Measurements from ENCODE around the gene MYADM.
"Not testable (repeated sequence)": the region's sequence is repeated elsewhere in the genome, so short reads cannot be mapped to it uniquely, and the experiment has no call there.

The MYADM gene, protein sequence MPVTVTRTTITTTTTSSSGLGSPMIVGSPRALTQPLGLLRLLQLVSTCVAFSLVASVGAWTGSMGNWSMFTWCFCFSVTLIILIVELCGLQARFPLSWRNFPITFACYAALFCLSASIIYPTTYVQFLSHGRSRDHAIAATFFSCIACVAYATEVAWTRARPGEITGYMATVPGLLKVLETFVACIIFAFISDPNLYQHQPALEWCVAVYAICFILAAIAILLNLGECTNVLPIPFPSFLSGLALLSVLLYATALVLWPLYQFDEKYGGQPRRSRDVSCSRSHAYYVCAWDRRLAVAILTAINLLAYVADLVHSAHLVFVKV

DNA sequence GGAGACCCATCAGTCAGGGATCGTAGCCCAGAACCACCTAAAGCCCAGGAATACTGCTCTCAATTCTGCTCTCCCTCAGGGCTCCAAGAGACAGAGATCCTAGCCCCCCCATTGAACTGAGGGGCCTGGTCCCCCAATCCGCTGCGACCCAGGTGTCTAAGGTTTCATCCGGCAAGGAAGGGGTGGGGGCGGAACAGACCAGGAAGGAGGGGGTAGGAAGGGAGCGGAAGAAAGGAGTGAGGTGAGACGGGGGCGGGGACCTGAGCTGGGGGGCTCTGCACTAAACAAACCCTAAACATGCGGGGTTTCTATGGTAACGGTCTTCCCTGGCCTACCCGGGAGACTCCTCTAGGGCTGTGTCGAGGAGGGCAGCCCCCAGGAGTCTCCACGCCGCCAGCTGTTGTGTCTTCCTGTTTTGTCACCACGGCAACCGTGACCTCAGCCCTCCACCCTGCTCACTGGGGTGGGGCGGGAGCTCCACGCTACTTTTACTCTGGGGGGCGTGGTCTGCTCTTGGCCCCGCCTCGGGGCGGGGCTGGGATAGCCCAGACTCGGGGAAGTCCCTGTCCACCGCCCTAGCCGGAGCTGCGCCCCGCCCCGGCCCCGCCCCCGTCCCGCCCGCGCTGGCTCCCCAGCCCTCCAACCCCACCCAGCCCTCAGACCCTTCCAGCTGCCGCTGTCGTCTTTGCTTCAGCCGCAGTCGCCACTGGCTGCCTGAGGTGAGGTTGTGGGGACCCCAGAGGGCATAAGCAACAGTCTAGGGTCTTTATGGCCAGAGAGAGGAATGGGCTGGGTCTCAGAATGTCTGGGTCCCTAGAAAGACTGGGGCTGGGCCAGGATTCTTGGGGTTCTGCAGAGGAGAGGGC, at the start of gene MYADM:
MYADM (plus strand) TSS at position 659 of the 866 bp plus-strand sequence. CDS start 5,647 bp downstream, outside the sequence.
- DNase-seq: peak; percentile 99

DNA sequence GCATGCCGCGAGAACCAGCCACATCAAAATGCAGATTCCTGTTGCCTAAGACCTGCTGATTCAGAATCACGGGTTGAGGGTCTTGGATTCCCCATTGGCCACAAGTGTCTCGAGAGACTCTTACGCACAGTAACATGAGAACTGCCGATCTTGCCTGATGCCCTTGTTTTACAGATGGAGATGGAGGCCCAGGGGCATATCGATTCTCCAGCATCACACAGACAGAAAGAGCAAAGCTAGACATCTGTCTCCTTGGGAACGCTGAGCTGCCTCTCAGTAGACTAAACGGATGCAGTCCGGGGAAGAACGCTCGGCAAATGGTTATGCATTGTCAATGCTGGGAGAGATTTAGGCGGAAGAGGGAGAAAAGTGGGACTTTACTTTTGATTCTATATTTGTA, 48.9 kb upstream of the MYADM start:
- DNase-seq: no peak

DNA sequence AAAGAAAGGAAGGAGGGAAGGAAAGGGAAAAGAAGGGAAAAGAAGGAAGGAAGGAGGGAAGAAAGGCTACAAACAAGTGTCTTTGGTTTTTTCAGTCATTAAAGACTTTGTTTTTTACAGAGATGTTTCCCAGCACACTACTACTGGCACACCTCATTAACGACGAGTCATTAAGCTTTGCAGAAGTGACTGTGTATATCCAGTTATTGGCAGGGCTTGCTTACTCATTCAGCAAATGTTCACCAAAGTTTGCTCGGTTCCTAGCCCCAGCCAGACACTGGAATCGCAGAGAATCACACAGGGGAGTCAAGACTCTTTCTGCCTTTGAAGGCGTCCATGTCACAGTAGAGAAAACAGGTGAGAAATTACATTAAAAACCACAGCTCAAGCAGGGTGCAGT, 47.8 kb upstream of the MYADM start:
- no peak for DNase-seq

DNA sequence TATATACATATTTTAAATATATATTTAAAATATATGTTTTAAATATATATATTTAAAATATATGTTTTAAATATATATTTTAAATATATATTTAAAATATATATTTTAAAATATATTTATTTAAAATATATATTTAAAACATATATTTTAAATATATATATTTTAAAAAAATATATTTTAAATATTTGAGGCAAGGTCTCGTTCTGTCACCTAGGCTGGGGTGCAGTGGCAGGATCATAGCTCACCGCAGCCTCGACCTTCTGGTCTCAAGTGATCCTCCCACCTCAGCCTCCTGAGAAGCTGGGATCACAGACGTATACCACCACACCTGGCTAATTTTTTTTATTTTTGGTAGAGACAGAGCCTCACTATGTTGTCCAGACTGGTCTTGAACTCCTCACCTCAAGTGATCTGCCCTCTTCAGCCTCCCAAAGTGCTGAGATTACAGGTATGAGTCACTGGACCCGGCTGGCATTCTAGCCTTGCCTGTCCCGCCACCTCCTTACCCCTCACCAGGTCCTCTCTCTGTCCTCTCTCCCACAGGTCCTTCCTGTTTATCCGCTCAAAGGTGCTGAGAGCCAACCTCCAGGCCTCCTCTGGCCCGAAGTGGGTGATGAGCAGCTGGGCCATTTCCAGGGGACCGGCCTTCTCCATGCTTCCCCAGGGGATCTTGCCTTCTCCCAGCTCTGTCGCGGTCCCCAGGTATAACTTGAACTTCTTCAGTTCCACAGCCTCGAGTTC, 44.1 kb upstream of the MYADM start:
- DNase-seq: no peak

DNA sequence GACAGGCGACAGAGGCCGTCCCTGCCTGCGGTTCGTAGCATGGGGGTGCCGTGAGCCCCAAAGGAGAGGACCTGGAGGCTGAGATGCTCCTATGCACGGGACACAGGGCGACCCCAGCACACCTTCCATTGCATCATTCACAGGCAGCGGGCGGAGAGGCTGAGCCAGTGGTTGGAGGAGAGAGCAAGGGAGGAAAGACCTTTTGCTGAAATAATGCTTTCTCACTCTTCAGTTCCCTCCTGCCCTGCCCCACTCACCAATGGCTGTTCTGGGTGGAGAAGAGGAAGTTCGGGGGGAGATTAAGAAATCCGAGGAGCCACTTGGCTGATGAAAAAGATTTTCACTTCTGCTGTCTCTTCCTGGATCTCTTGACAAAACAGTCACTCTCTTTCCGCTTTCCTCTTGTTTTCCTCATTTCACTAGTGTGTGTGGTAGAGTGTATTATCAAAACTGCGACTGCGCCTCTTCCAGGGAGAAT, 43.5 kb upstream of the MYADM start, which contains the start of gene NLRP12:
NLRP12 (minus strand) TSS at position 181 of the 478 bp plus-strand sequence; CDS start at position 41, 140 bp downstream.
- DNase-seq: no peak

DNA sequence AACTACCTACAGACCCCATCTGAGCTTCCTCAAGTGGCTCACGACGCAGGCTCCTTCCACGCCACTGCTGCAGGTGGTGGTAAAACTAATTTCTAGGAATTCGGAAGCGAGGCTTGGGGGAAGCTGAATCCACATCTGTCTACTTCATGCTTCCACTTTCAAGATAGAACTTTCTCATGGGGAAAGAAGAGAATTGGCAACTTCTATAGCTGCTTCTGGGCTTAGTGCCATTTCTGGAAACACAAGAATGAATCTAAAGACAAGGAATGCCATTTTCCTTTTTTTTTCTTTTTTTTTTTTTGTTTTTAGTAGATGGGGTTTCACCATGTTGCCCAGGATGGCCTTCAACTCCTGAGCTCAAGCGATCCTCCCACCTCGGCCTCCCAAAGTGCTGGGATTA, 40.8 kb upstream of the MYADM start:
- DNase-seq: no peak

DNA sequence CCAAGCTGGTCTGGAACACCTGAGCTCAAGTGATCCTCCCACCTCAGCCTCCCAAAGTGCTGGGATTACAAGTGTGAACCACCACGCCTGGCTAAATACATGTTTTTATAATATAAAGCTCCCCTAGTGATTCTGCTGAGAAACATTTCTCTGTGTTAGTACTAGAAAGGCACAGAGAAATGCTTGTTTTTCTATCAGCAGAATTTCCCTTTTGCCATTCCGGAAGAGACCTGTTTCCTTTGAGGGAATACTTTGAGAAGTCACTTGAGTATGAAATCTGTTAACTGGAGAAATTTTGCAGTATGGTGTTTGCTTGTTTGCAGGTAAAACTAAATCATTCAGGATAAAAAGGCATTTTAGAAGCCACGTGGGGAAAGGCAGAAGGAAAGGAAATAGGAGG, 39.2 kb upstream of the MYADM start:
- DNase-seq: no peak

DNA sequence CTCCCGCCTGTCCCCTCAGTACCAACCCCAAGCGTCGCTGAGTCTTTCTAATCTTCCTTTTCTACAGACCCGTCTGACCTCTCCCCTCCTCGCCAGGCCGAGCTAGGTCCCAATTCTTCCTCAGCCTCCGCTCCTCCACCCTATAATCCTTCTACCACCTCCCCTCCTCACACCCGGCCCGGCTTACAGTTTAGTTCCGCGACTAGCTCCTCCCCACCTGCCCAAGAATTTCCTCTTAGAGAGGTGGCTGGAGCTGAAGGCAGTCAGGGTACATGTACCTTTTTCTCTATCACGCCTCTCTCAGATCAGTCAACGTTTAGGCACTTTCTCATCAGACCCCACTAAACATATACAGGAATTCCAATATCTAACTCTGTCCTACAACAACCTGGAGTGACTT, 34.8 kb upstream of the MYADM start:
- not testable (repeated sequence) for DNase-seq

DNA sequence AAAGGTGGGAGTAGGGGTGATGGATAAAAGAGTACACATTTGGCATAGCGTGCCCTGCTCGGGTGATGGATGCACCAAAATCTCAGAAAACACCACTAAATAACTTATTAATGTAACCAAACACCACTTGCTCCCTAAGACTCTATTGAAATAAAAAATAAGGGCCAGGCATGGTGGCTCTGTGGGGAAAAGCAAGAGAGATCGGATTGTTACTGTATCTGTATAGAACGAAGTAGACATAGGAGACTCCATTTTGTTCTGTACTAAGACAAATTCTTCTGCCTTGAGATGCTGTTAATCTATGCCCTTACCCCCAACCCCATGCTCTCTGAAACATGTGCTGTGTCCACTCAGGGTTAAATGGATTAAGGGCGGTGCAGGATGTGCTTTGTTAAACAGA, 29.2 kb upstream of the MYADM start:
- DNase-seq: not testable (repeated sequence)

DNA sequence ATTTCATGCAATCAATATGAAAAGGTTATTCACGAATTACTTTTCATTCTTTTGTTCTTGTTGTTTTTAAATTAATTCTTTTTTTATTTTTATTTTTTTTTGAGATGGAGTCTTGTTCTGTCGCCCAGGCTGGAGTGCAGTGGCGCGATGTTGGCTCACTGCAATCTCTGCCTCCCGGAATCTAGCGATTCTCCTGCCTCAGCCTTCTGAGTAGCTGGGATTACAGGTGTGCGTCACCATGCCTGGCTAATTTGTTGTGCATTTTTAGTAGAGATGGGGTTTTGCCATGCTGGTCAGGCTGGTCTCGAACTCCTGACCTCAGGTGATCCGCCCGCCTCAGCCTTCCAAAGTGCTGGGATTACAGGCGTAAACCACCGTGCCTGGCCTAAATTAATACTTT, 27.4 kb upstream of the MYADM start:
- not testable (repeated sequence) for DNase-seq

DNA sequence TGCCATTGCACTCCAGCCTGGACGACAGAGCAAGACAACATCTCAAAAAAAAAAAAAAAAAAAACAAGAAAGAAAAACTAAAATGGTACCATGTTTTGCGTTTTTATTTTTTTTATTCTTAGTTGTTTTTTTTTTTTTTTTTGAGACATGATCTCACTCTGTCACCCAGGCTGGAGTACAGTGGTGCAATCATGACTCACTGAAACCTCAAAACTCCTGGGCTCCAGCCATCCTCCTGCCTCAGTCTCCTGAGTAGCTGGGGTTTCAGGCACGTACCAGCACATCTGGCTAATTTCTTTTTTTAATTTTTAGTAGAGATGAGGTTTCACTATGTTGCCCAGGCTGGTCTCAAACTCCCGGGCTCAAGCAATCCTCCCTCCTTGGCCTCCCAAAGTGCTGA, 26.8 kb upstream of the MYADM start:
- DNase-seq: not testable (repeated sequence)

DNA sequence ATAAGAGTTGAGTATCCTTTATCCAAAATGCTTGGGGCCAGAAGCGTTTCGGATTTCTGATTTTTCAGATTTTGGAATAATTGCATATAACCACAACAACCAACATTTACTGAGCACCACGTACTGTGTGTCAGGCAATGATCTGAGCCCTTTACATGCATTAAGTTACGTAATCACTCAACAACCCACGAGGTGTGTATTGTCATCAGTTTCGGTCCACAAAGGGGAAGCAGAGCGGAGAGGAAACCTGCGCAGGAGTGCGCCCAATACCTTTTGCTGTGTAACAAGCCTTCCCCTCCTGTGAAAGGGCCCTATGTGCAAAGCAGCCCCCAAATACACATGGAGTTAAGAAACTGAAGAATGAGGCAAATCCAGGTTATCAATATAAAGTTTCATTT, 22.8 kb upstream of the MYADM start:
- DNase-seq: no peak

DNA sequence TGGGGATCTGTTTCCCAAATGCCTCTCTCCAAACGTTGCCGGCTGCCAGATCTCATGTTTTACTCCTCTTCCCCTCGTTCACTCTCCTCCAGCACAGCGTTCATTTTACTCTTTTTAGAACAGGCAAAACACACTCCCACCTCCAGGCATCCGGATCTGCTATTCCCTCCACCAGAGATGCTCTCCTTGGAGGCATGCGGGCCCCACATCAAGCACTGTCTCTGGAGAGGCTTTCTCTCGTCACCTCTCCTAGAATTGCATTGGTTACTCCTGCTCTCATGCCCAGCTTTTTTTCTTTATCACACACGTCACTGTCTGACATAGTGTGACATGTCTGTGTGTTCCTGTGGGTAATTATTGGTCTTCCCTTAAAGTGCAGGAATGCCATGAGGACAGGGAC, 20.1 kb upstream of the MYADM start:
- no peak for DNase-seq

DNA sequence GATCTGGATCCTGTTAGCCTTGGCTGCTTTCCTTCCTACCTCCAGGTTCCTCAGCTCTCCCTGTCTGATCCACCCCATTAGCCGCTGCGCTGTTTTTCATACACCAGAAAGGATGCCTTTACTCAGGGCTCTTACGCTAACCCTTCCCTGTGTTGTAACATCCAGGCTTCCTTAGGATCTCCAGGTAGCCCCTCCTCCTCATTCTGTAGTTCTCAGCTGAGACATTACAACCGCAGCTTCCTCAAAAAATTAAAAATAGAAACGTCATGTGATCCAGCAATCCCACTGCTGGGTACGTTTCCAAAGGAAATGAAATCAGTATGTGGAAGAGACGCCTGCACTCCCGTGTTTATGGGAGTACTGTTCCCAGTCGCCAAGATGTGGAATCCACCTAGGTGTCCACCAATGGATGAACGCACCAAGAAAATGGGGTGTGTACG, 18.4 kb upstream of the MYADM start:
- peak; percentile 25 for DNase-seq

DNA sequence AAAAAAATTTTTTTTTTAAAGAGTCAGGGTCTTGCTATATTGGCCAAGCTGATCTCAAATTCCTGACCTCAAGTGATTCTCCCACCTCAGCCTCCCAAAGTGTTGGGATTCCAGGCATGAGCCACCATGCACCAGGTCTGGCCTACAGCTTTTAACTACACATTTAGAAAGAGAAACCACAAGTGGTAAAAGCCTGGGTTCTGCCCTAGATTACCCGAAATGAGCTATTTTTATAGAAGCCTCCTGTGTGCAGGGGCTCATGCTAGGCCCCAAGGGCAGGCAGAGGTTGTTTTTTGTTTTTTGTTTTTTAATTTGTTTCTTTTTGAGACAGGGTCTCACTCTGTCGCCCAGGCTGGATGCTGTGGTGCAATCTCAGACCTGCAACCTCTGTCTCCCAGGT, 14.0 kb upstream of the MYADM start:
- no peak for DNase-seq

DNA sequence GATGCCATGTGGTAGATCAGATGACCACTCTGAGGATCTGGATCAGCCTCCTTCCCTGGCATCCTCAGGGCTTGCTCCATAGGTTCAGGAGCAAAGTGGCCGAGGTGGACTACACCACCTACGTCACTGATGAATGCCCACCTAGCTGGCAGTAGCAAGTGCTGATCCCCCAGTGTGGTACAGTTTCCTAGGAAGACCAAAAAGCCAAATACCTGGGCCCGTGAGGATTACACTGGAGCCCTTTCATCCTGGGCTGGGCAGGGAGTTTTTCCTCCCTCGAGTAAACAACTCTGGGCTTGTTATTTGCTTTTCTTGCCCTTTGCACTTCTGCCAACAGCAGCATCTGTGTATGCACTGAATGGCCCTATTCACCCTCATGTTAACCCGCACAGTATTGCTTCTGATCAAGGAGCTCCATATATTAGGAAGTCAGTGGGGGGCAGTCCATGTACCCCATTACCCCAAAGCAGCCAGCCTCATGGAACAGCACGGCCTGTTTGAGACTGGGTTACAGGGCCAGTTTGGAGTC, 3.3 kb upstream of the MYADM start:
- DNase-seq: no peak

DNA sequence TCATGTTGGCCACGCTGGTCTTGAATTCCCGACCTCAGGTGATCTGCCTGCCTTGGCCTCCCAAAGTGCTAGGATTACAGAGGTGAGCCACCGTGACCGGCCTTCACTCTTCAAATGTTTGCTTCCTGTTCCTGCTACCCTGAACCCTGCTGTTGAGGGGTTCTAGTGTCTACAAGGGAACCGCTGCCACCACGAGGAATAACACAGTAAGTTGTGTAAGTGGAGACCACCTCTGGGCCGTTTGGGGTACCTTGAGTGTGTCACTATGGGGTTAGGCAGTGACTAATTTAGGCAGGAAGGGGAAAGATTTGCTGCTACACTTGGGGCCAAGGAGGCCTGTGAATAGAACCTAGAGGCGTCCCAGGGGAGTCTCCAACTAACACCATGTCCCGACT, 2.2 kb upstream of the MYADM start:
- no peak for DNase-seq

DNA sequence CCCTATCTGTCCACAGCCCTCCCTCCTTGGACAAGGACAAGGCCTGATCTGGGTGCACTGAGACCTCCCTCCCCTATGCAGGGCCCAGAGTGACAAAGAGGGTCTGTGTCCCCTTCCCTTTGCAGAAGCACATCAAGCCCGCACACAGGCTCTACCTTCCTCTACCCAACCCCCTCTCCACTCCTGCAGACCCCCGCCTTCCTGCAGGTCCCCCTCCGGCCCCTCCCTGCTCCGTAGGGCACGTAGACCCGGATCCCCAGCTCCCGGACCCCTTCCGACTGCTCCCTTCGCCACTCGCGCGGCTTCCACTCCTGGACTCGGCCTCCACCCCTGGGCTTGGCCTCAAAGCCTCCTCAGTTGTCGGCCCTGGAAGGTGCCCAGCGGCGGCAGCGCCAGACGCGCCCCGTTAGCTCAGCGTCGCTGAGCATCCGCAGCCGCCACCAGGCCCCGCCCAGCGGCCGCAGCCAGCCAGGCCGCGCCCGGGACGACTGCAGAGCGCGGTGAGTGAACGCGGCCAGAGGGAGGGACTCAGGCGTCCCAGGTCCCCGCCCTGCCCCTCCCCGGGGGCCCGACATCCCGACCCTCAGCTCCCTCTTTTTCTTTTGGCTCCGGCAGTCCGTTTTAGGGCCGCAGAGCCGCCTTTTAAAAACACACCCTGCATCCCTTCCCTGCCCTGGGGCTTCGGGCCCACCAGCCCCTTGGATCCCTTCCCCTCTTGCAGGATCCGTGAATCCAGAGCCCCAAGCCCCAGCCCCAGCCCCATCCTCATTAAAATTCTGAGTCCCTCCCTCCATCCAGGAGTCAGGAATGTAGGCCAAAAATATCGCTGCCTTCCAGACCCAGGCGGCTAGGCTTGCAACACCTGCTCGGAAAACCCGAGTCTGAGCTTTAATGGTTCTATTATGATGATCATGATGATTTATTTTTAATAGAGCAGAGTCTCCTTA, 1.5 kb upstream of the MYADM start:
- peak; percentile 90 for DNase-seq

DNA sequence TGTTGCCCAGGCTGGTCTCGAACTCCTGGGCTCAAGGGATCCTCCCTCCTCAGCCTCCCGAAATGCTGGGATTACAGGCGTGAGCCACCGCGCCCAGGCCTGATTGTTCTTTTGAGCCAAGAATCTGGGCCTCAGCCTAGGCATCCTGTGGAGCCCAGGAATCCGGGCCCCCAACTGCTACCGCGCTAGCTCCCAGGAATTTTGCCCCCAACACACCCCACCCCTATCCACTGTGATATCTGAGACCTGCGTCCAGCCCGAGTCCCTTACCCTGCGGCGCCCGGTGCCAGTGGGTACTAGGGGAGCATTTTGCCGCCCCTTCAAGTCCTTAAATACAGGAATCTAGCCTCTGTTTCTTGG, 838 bp upstream of the MYADM start:
- DNase-seq: no peak

DNA sequence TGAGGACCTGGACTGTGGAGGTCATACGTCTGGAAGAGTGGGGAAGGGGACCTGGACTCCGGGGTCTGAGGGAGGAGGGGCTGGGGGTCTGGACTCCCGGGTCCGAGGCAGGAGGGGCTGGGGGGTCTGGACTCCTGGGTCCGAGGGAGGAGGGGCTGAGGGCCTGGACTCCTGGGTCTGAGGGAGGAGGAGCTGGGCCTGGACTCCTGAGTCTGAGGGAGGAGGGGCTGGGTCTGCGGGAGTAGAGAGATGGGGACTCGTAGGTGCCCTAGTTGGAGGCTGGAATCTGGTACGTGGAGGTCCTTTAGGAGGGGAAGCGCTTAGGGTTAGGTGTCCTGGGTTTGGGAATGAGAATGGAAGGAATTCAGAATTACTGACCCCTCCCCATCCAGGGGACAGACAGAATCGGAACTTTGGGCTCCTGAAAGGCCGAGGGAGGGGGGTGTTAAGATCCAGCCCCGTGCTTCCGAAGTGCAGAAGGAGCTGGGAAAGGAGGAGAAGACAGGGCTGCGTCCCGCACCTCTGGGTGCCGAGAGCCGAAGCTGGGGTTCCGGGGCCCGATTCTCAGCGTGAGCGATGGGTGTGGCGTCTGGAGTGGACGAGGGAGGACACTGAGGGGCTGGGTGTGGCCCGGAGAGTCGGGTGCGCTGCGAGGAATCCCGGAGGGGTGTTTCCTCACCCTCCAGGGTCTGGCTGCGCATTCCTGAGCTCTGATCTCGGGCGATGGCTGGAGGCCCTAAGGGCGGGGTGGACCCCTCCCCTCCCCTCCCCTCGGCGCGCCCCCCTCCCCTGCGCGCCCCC, 608 bp downstream of the MYADM start:
- peak; percentile 80 for DNase-seq
